Measurements from ENCODE around the gene CCDC107.

GRCh38 chr9:35686222-35687203 lies 28.4 kb downstream of the CCDC107 start:
- TF ChIP-seq, protein P1, sequence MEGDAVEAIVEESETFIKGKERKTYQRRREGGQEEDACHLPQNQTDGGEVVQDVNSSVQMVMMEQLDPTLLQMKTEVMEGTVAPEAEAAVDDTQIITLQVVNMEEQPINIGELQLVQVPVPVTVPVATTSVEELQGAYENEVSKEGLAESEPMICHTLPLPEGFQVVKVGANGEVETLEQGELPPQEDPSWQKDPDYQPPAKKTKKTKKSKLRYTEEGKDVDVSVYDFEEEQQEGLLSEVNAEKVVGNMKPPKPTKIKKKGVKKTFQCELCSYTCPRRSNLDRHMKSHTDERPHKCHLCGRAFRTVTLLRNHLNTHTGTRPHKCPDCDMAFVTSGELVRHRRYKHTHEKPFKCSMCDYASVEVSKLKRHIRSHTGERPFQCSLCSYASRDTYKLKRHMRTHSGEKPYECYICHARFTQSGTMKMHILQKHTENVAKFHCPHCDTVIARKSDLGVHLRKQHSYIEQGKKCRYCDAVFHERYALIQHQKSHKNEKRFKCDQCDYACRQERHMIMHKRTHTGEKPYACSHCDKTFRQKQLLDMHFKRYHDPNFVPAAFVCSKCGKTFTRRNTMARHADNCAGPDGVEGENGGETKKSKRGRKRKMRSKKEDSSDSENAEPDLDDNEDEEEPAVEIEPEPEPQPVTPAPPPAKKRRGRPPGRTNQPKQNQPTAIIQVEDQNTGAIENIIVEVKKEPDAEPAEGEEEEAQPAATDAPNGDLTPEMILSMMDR (IDR thresholded peaks at IDR 0.05), result no peak
- no peak for TF ChIP-seq POLR2A (IDR thresholded peaks at IDR 0.05)

Data from adrenal gland (tissue), 5 donors.